TTC549 (cell line): Measurements from ENCODE around the gene TRPM2.
"Not testable (repeated sequence)": the region's sequence is repeated elsewhere in the genome, so short reads cannot be mapped to it uniquely, and the experiment has no call there.

Experiments used
- FAIRE-seq: peaks from 2 replicates; lab custom pipeline; 2012; peaks lifted over from hg19 to GRCh38; lab: Jason Lieb, UNC

TRPM2 gene

GRCh38 chr21:44335266-44336059 is 18.0 kb upstream of the TRPM2 start:
- FAIRE-seq = no peak

GRCh38 chr21:44337449-44337848 is 16.0 kb upstream of the TRPM2 start:
- no peak for FAIRE-seq

- no peak for FAIRE-seq
These were observed 15.2 kb upstream of the TRPM2 start for GRCh38 chr21:44337941-44338895.

- FAIRE-seq = no peak
These were observed 14.2 kb upstream of the TRPM2 start, which contains the start of gene CFAP410 for GRCh38 chr21:44338971-44339910. Gene CFAP410 (minus strand): TSS chr21:44339390. CDS start chr21:44339194, 196 bp downstream.

GRCh38 chr21:44341726-44342458 is 11.5 kb upstream of the TRPM2 start:
- FAIRE-seq = not testable (repeated sequence)

DNA sequence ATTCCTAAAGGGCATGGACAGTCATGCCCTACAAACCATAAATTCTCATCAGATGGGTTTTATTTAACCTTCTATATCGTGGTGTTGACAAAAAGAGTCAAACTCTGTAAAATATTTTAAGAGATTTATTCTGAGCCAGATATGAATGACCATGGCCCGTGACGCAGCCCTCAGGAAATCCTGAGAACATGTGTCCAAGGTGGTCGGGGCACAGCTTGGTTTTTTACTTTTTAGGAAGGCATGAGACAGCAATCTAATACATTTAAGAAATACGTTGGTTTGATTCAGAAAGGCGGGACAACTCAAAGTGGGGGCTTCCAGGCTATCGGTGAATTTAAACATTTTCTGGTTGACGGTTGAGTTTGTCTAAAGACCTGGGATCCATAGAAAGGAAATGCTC is 10.4 kb upstream of the TRPM2 start:
- not testable (repeated sequence) for FAIRE-seq

GRCh38 chr21:44344541-44345183 is 8.8 kb upstream of the TRPM2 start:
- FAIRE-seq = no peak

- no peak for FAIRE-seq
These were observed 7.9 kb upstream of the TRPM2 start for GRCh38 chr21:44345495-44345894.

GRCh38 chr21:44347911-44348451 is 5.4 kb upstream of the TRPM2 start:
- FAIRE-seq = no peak

- no peak for FAIRE-seq
These were observed 4.6 kb upstream of the TRPM2 start for GRCh38 chr21:44348861-44349260.

DNA sequence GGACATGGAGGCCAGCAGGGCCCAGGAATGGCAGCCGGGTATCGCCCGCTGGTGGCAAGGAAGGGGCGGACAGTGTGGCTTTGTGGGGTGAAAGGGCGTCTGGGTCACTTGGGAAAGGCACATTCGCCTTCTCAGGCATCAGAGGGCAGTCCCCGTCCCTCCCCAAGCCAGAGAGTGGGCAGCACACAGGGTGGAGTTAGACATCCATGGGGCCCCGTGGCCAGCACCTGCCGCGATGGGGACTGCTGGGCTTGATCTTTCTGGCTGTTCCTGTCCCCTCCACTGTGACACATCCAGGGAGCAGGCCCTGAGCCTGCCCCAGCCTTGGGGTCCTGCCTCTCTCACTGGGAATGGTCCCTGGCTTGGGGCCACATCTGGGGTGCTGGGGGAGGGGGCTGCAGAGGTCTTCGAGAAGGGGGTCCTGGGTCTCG is 4.0 kb upstream of the TRPM2 start:
- no peak for FAIRE-seq

GRCh38 chr21:44349847-44350772 is 3.3 kb upstream of the TRPM2 start:
- no peak for FAIRE-seq

DNA sequence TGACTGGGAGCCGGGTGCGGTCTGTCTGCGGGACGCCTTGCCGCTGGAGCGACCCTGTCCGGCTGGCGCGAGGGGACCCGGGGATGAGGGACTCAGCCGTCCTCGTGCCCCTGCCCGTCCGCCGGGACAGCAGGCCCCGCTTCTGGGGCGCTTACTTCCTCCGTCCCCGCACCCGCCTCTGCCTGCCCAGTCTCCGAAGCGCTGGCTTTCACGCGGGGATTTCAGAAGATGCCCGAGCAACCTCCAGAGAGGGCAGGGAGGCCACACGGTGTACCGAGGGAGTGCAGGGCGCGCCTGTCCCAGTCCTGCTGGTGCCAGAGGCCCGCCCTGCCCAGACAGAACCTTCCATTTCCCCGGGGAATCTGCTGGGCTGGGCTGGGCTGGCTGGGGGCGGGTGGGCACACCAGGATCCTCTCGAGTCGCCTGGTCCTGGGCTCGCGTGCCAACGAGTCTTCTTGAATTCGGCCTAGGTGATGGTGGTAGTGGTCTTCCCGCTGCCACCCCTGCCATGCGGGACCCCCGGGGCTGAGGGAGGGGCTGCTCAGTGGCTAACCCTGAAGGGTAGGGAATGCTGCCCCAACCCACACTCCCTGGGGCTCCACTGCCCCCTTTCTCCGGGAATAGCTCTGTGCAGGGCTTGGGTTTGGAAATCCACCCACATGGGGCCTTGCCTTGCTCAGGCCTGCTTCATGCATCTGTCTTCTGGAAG is 2.5 kb upstream of the TRPM2 start:
- no peak for FAIRE-seq

DNA sequence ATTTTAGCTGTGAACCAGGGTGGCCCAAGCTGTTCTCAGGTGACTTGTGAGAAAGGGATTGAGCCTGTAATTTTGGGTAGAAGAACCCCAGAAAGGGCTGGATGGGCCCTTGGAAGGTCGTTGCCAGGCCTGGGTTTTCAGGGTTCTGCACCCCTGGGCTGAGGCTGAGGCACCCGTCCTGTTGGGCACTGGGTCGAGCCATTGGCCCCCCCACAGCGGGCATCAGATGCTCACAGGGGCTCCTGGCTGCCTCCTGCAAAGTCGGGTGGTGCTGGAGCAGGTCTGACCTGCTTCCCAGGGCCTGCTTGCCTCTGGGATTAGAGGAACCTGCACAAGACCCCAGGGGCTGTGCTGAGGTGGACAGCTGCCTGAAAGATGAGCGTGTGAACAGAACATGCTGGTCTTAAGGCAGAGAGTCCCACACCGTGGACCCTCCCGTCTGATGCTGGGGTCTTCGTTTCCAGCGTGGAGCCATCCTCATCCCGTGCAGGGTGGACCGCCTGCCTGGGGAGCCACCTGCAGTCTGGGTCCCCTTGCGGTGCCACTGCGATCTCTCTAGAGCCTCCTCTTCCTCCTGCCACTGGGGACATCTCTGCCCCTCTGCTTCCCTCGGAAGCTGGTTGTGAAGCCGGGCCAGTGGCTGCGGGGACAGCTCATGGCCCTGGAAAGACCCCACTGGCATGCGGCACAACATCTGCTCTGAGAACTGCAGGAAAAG is 1.7 kb upstream of the TRPM2 start:
- no peak for FAIRE-seq

DNA sequence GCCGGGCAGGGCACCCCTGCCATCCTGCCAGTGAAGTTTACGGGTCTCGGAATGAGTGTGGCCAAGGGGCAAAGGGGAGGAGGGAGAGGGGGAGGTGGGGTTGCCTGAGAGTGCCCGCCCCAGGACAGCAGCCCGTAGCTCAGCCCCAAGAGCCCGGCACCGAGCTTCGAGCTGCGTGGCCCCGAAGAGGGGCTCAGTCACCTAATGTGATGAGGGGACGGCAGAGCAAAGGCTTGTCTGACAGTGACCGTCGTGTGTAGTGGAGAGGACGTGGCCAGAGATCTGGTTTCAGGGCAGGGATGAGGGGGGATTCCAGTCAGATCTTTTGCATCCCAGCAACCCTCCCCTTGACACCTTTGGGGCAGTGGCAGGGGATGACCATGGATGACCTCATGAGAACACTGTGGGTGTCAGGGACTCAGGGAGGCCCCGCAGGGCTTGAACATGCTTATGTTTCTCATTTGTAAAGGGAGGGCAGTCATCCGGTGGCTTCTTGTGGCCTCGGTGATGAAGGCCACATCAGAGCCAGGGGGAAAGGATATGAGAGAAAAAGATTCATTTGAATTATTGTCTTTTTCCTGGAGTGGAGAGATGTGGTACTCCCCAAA is 1.1 kb upstream of the TRPM2 start:
- FAIRE-seq = no peak

DNA sequence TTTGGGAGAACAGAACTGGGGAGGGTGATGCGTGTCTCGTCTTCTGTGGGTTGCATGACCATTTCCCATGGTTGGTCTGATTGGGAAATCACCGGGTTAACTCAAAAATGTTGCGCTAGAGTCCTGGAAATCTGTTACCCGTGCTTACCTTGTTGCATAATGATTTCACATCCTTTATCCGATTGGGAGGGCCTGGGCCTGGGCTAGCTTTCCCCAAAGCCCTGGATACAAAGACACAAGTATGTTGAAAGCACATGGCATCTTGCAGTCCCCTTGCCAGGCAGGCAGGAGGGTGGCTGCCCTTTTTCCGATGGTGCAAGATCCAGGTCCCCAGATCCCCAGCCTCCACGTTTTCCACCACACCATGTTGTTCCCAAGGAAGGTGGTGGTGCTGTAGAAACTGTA is 582 bp downstream of the TRPM2 start:
- no peak for FAIRE-seq
